ENCODE measurements around the gene ZNF701.
"Not testable (repeated sequence)": the region's sequence is repeated elsewhere in the genome, so short reads cannot be mapped to it uniquely, and the experiment has no call there.

GRCh38 chr19:52627441-52627840 lies 57.4 kb downstream of the ZNF701 start:
- not testable (repeated sequence) for TF ChIP-seq POLR2AphosphoS5 (IDR thresholded peaks at IDR 0.05; ENCODE audit: low read depth, low read length); GATA2 (CRISPR knock-in tag; IDR thresholded peaks at IDR 0.05); SIN3A (IDR thresholded peaks at IDR 0.05; ENCODE audit: borderline replicate concordance, low read depth, low read length); RAD21 (IDR thresholded peaks at IDR 0.05; ENCODE audit: low read length); EP300 (IDR thresholded peaks at IDR 0.05; ENCODE audit: borderline replicate concordance in 1 of 2, low read depth in 1 of 2, low read length in 1 of 2); CTCF (IDR thresholded peaks at IDR 0.05); USF1 (IDR thresholded peaks at IDR 0.05; ENCODE audit: borderline replicate concordance, low read depth); CHD2 (IDR thresholded peaks at IDR 0.05; ENCODE audit: low read length, partially characterized antibody); RXRA (IDR thresholded peaks at IDR 0.05; ENCODE audit: borderline replicate concordance, low read depth); MAX (IDR thresholded peaks at IDR 0.05; ENCODE audit: low read depth); USF2 (IDR thresholded peaks at IDR 0.05; ENCODE audit: borderline replicate concordance, low read depth, low read length)

All from SK-N-SH (cell line).